Liver (tissue), 3 donors: ENCODE data around the gene NUDT2.

Source experiments
- GABPA ChIP-seq, 2 donors: IDR thresholded peaks in 1 of 2; conservative IDR thresholded peaks in 1 of 2; 2 replicates each; pipeline ENCODE4 v1.6.1; 2016; ENCODE audit warnings: antibody characterized with exemption in 2 of 2, mild to moderate bottlenecking in 1 of 2, moderate library complexity in 1 of 2
- HNF4G ChIP-seq: IDR thresholded peaks from 2 replicates; pipeline ENCODE4 v1.6.1; 2016; ENCODE audit warnings: antibody characterized with exemption
- RAD21 ChIP-seq, 2 donors: IDR thresholded peaks; 2 replicates each; pipeline ENCODE4 v1.6.1; 2016; ENCODE audit warnings: antibody characterized with exemption in 2 of 2, mild to moderate bottlenecking in 2 of 2
- RXRA ChIP-seq, 2 donors: IDR thresholded peaks; 2 replicates each; pipeline ENCODE4 v1.6.1; 2017 to 2018; ENCODE audit warnings: antibody characterized with exemption in 2 of 2, mild to moderate bottlenecking in 1 of 2
- SP1 ChIP-seq: IDR thresholded peaks from 2 replicates; pipeline ENCODE4 v1.6.1; 2018; ENCODE audit warnings: antibody characterized with exemption, mild to moderate bottlenecking
- TAF1 ChIP-seq: conservative IDR thresholded peaks from 2 replicates; pipeline ENCODE4 v1.6.1; 2016; ENCODE audit warnings: antibody characterized with exemption, mild to moderate bottlenecking
- TF ChIP-seq, protein P1 (sequence below): IDR thresholded peaks from 2 replicates; pipeline ENCODE4 v1.6.1; 2016; ENCODE audit warnings: antibody characterized with exemption, mild to moderate bottlenecking
- TF ChIP-seq, protein P2 (sequence below): fragments of 150-350 bp; IDR thresholded peaks from 2 replicates; pipeline ENCODE4 v1.5.1; 2017; ENCODE audit warnings: improper control_type of control experiment, low read depth, low read length; ENCODE audit not compliant: missing input control
- TF ChIP-seq, protein P3 (sequence below): IDR thresholded peaks from 2 replicates; pipeline ENCODE4 v1.6.1; 2016; ENCODE audit warnings: antibody characterized with exemption
- TF ChIP-seq, protein P4 (sequence below): IDR thresholded peaks from 2 replicates; pipeline ENCODE4 v1.6.1; 2016; ENCODE audit warnings: antibody characterized with exemption
- TF ChIP-seq, protein P5 (sequence below): IDR thresholded peaks from 2 replicates; pipeline ENCODE4 v1.6.1; 2016; ENCODE audit warnings: antibody characterized with exemption
- donor health status: healthy.
- donor health status: healthy.

DNA sequence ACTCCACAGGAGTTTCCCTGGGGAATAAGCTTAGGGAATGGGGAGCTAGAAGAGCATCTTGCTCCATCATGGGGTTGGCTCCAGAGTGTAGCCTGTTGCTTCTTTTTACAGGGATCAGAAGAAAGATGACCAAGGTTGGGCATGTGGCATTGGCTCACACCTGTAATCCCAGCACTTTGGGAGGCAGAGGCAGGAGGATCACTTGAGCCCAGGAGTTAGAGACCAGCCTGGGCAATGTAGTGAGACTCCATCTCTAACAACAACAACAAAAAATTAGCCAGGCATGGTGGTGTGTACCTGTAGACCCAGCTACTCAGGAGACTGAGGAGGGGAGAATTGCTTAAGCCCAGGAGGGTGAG is 18.4 kb downstream of the NUDT2 start:
- no peak for TF ChIP-seq RXRA (IDR thresholded peaks at IDR 0.05)
- TF ChIP-seq, protein P1, sequence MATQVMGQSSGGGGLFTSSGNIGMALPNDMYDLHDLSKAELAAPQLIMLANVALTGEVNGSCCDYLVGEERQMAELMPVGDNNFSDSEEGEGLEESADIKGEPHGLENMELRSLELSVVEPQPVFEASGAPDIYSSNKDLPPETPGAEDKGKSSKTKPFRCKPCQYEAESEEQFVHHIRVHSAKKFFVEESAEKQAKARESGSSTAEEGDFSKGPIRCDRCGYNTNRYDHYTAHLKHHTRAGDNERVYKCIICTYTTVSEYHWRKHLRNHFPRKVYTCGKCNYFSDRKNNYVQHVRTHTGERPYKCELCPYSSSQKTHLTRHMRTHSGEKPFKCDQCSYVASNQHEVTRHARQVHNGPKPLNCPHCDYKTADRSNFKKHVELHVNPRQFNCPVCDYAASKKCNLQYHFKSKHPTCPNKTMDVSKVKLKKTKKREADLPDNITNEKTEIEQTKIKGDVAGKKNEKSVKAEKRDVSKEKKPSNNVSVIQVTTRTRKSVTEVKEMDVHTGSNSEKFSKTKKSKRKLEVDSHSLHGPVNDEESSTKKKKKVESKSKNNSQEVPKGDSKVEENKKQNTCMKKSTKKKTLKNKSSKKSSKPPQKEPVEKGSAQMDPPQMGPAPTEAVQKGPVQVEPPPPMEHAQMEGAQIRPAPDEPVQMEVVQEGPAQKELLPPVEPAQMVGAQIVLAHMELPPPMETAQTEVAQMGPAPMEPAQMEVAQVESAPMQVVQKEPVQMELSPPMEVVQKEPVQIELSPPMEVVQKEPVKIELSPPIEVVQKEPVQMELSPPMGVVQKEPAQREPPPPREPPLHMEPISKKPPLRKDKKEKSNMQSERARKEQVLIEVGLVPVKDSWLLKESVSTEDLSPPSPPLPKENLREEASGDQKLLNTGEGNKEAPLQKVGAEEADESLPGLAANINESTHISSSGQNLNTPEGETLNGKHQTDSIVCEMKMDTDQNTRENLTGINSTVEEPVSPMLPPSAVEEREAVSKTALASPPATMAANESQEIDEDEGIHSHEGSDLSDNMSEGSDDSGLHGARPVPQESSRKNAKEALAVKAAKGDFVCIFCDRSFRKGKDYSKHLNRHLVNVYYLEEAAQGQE, result no peak
- no peak for TF ChIP-seq RAD21 (IDR thresholded peaks at IDR 0.05)
- TF ChIP-seq, protein P2, sequence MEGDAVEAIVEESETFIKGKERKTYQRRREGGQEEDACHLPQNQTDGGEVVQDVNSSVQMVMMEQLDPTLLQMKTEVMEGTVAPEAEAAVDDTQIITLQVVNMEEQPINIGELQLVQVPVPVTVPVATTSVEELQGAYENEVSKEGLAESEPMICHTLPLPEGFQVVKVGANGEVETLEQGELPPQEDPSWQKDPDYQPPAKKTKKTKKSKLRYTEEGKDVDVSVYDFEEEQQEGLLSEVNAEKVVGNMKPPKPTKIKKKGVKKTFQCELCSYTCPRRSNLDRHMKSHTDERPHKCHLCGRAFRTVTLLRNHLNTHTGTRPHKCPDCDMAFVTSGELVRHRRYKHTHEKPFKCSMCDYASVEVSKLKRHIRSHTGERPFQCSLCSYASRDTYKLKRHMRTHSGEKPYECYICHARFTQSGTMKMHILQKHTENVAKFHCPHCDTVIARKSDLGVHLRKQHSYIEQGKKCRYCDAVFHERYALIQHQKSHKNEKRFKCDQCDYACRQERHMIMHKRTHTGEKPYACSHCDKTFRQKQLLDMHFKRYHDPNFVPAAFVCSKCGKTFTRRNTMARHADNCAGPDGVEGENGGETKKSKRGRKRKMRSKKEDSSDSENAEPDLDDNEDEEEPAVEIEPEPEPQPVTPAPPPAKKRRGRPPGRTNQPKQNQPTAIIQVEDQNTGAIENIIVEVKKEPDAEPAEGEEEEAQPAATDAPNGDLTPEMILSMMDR, result no peak
- TF ChIP-seq, protein P3, sequence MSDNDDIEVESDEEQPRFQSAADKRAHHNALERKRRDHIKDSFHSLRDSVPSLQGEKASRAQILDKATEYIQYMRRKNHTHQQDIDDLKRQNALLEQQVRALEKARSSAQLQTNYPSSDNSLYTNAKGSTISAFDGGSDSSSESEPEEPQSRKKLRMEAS, result no peak
- TF ChIP-seq, protein P4, sequence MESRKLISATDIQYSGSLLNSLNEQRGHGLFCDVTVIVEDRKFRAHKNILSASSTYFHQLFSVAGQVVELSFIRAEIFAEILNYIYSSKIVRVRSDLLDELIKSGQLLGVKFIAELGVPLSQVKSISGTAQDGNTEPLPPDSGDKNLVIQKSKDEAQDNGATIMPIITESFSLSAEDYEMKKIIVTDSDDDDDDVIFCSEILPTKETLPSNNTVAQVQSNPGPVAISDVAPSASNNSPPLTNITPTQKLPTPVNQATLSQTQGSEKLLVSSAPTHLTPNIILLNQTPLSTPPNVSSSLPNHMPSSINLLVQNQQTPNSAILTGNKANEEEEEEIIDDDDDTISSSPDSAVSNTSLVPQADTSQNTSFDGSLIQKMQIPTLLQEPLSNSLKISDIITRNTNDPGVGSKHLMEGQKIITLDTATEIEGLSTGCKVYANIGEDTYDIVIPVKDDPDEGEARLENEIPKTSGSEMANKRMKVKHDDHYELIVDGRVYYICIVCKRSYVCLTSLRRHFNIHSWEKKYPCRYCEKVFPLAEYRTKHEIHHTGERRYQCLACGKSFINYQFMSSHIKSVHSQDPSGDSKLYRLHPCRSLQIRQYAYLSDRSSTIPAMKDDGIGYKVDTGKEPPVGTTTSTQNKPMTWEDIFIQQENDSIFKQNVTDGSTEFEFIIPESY, result no peak
- TF ChIP-seq HNF4G, result no peak
- TF ChIP-seq GABPA (IDR thresholded peaks at IDR 0.05 in 1 of 2, conservative IDR thresholded peaks at IDR 0.05 in 1 of 2), result no peak
- TF ChIP-seq, protein P5, sequence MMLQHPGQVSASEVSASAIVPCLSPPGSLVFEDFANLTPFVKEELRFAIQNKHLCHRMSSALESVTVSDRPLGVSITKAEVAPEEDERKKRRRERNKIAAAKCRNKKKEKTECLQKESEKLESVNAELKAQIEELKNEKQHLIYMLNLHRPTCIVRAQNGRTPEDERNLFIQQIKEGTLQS, result no peak
- no peak for TF ChIP-seq SP1
- TF ChIP-seq TAF1, result no peak
